H1 (cell line): ENCODE data around the gene PCDH9. TPM values are rescaled to one million over a fixed set of nuclear protein-coding genes. Genes with fewer than 3 reads are reported as not detected.

Source experiments
- CTCF ChIA-PET: fragments of 300-600 bp; sonication (Branson Sonifier 250); formaldehyde crosslinking; loops from one replicate; lab custom pipeline; 2021; ENCODE audit not compliant: partially characterized antibody; lab: Charles Lee
- POLR2A ChIA-PET: fragments of 300-600 bp; sonication (Branson Sonifier 250); formaldehyde crosslinking; loops from one replicate; lab custom pipeline; 2021; ENCODE audit warnings: inconsistent platforms; ENCODE audit not compliant: partially characterized antibody; lab: Charles Lee
- DNase-seq, 2 experiments: peaks; one replicate each; pipeline versions ENCODE4 v3.0.0 to v3.0.0-alpha.2; 2010 to 2022; ENCODE audit warnings: low spot score in 2 of 2, low read depth in 1 of 2, mixed read lengths in 1 of 2
- FAIRE-seq: peaks from 2 replicates; lab custom pipeline; 2011; peaks lifted over from hg19 to GRCh38; lab: Jason Lieb, UNC
- H2AFZ ChIP-seq: 2 replicates; pipeline ENCODE4 v1.8.1; 2012; ENCODE audit warnings: low read length, inconsistent platforms
- H2AK5ac ChIP-seq: 2 replicates; pipeline ENCODE4 v1.6.1; 2013; ENCODE audit warnings: low read depth, low read length
- H2BK120ac ChIP-seq: replicated peaks from 2 replicates; pipeline ENCODE3; 2013; ENCODE audit warnings: low read depth, low read length, inconsistent platforms
- H2BK12ac ChIP-seq: 2 replicates; pipeline ENCODE4 v1.6.1; 2013; ENCODE audit warnings: low read depth, low read length
- H2BK15ac ChIP-seq: 2 replicates; pipeline ENCODE4 v1.6.1; 2013; ENCODE audit warnings: low read length
- H2BK20ac ChIP-seq: 2 replicates; pipeline ENCODE4 v1.6.1; 2013; ENCODE audit warnings: low read length
- H2BK5ac ChIP-seq: 2 replicates; pipeline ENCODE4 v1.6.1; 2013; ENCODE audit warnings: low read depth, low read length
- H3K14ac ChIP-seq: 2 replicates; pipeline ENCODE4 v1.6.1; 2013; ENCODE audit warnings: inconsistent platforms; ENCODE audit not compliant: insufficient read length
- H3K18ac ChIP-seq: 2 replicates; pipeline ENCODE4 v1.6.1; 2013; ENCODE audit warnings: low read length; ENCODE audit errors: extremely low read depth
- H3K23ac ChIP-seq: 2 replicates; pipeline ENCODE4 v1.6.1; 2013; ENCODE audit warnings: inconsistent platforms; ENCODE audit not compliant: insufficient read length
- H3K23me2 ChIP-seq: 2 replicates; pipeline ENCODE4 v1.6.1; 2013; ENCODE audit warnings: low read depth, low read length
- H3K27ac ChIP-seq: 2 replicates; pipeline ENCODE4 v1.6.1; 2011; ENCODE audit warnings: low read depth, low read length, inconsistent platforms
- H3K27me3 ChIP-seq, 4 experiments: replicated peaks in 1 of 4; 1 replicate in 1 of 4; 2 replicates in 3 of 4; pipeline versions ENCODE4 v1.6.1 to v1.8.1; 2011 to 2013; ENCODE audit warnings: low read length in 3 of 4, mild to moderate bottlenecking in 3 of 4, inconsistent platforms in 2 of 4, mixed read lengths in 2 of 4, moderate library complexity in 1 of 4; ENCODE audit not compliant: control insufficient read depth in 3 of 4, insufficient read depth in 3 of 4; ENCODE audit errors: extremely low read depth in 1 of 4
- H3K36me3 ChIP-seq, 4 experiments: 2 replicates each; pipeline versions ENCODE4 v1.6.1 to v1.8.1; 2011 to 2013; ENCODE audit warnings: mild to moderate bottlenecking in 4 of 4, low read length in 3 of 4, moderate library complexity in 2 of 4, control low read depth in 1 of 4, inconsistent platforms in 1 of 4; ENCODE audit not compliant: insufficient read depth in 4 of 4, control insufficient read depth in 2 of 4
- H3K4ac ChIP-seq: replicated peaks from 2 replicates; pipeline ENCODE3; 2013; ENCODE audit warnings: low read length, low read depth, mixed read lengths, inconsistent platforms; ENCODE audit not compliant: insufficient read length
- H3K4me1 ChIP-seq, 4 experiments: replicated peaks in 1 of 4; 1 replicate in 1 of 4; 2 replicates in 3 of 4; pipeline versions ENCODE4 v1.6.1 to v1.8.1; 2011 to 2013; ENCODE audit warnings: low read length in 3 of 4, inconsistent platforms in 2 of 4, mixed read lengths in 1 of 4; ENCODE audit not compliant: insufficient read depth in 4 of 4, control insufficient read depth in 3 of 4
- H3K4me2 ChIP-seq, 2 experiments: 2 replicates each; pipeline versions ENCODE4 v1.6.1 to v1.8.1; 2011 to 2013; ENCODE audit warnings: low read depth in 2 of 2, low read length in 2 of 2, control low read depth in 1 of 2, inconsistent platforms in 1 of 2, mild to moderate bottlenecking in 1 of 2; ENCODE audit not compliant: insufficient read depth in 1 of 2
- H3K4me3 ChIP-seq, 4 experiments: fragments of 200-600, 300-600 bp in 1 of 4; sonication (generic), shearing (Covaris generic), sonication (Bioruptor Twin) in 1 of 4; 2 replicates each; pipeline versions ENCODE4 v1.5.1 to v1.8.1; 2011 to 2016; ENCODE audit warnings: low read length in 4 of 4, low read depth in 3 of 4, control low read depth in 2 of 4, inconsistent platforms in 2 of 4, mild to moderate bottlenecking in 2 of 4, mixed read lengths in 1 of 4, moderate library complexity in 1 of 4; ENCODE audit not compliant: insufficient read depth in 2 of 4; ENCODE audit errors: extremely low read depth in 1 of 4
- H3K56ac ChIP-seq: replicated peaks from 2 replicates; pipeline ENCODE3; 2013; ENCODE audit warnings: low read depth, mild to moderate bottlenecking, mixed read lengths, low read length, inconsistent platforms; ENCODE audit not compliant: insufficient read length
- H3K79me1 ChIP-seq: 2 replicates; pipeline ENCODE4 v1.6.1; 2013; ENCODE audit warnings: low read depth, low read length, control low read depth
- H3K79me2 ChIP-seq, 2 experiments: 2 replicates each; pipeline versions ENCODE4 v1.6.1 to v1.8.1; 2012 to 2013; ENCODE audit warnings: low read length in 2 of 2, mild to moderate bottlenecking in 2 of 2, inconsistent platforms in 1 of 2; ENCODE audit not compliant: insufficient read depth in 2 of 2, control insufficient read depth in 1 of 2
- H3K9ac ChIP-seq, 4 experiments: replicated peaks in 1 of 4; 1 replicate in 1 of 4; 2 replicates in 3 of 4; pipeline versions ENCODE4 v1.6.1 to v1.8.1; 2011 to 2013; ENCODE audit warnings: low read depth in 3 of 4, low read length in 3 of 4, control low read depth in 2 of 4, mild to moderate bottlenecking in 2 of 4, moderate library complexity in 2 of 4, inconsistent platforms in 1 of 4; ENCODE audit errors: extremely low read depth in 1 of 4
- H3K9me3 ChIP-seq, 2 experiments: 2 replicates each; pipeline versions ENCODE4 v1.6.1 to v1.8.1; 2012 to 2013; ENCODE audit warnings: mild to moderate bottlenecking in 2 of 2, moderate library complexity in 2 of 2, control low read depth in 1 of 2, inconsistent platforms in 1 of 2, low read depth in 1 of 2, low read length in 1 of 2, mixed read lengths in 1 of 2; ENCODE audit not compliant: insufficient read depth in 2 of 2
- H4K20me1 ChIP-seq, 2 experiments: replicated peaks in 1 of 2; 2 replicates each; pipeline versions ENCODE3 to v1.8.1; 2011 to 2013; ENCODE audit warnings: inconsistent platforms in 2 of 2, low read length in 2 of 2, mild to moderate bottlenecking in 1 of 2; ENCODE audit not compliant: insufficient read depth in 2 of 2, control insufficient read depth in 1 of 2
- H4K5ac ChIP-seq: 2 replicates; pipeline ENCODE4 v1.6.1; 2013; ENCODE audit warnings: low read length, low read depth, mixed read lengths, inconsistent platforms; ENCODE audit not compliant: insufficient read length
- H4K8ac ChIP-seq: 2 replicates; pipeline ENCODE4 v1.8.0; 2013; ENCODE audit warnings: mild to moderate bottlenecking, moderate library complexity, low read length, inconsistent platforms; ENCODE audit not compliant: insufficient read depth; ENCODE audit errors: extremely low read depth
- H4K91ac ChIP-seq: replicated peaks from 2 replicates; pipeline ENCODE3; 2013; ENCODE audit warnings: low read length, mixed read lengths, inconsistent platforms; ENCODE audit not compliant: insufficient read length
- EGR1 ChIP-seq: IDR thresholded peaks from 2 replicates; pipeline ENCODE4 v1.6.1; 2011; ENCODE audit warnings: low read depth, low read length, borderline replicate concordance
- KDM1A ChIP-seq: fragments of 200-600, 300-600 bp; sonication (generic); IDR thresholded peaks from 2 replicates; pipeline ENCODE4 v1.7.1; 2016; ENCODE audit warnings: mild to moderate bottlenecking, low read length, borderline replicate concordance
- MAFK ChIP-seq: IDR thresholded peaks from 2 replicates; pipeline ENCODE4 v1.6.1; 2012; ENCODE audit warnings: low read depth, mild to moderate bottlenecking, improper control_type of control experiment, low read length
- YY1 ChIP-seq: IDR thresholded peaks from 2 replicates; pipeline ENCODE4 v1.6.1; 2011; ENCODE audit warnings: low read depth, mild to moderate bottlenecking, low read length
- WGBS, 2 experiments: shearing (Covaris generic) in 1 of 2; methylation state at CpG; one replicate each; pipeline versions ENCODE4 v1.1.6 to v1.1.7; 2013 to 2015; ENCODE audit warnings: low lambda C conversion rate in 2 of 2, mixed read lengths in 2 of 2, inconsistent platforms in 1 of 2, low coverage in 1 of 2, missing lambda C conversion rate in 1 of 2; ENCODE audit not compliant: insufficient replicate concordance in 2 of 2, insufficient coverage in 1 of 2, insufficient read length in 1 of 2; ENCODE audit errors: extremely low coverage in 1 of 2, missing lambda C conversion rate in 1 of 2; 5-methylcytosine and 5-hydroxymethylcytosine counted together
- polyA plus RNA-seq, 7 experiments: library from polyadenylated mRNA; depleted of rRNA in 3 of 7; stranded (reverse) in 5 of 7; unstranded in 2 of 7; fragments of >200 nt in 5 of 7; fragments of 200-250 nt in 2 of 7; gene quantifications; 1 replicate in 5 of 7; 2 replicates in 1 of 7; 4 replicates in 1 of 7; pipeline versions ENCODE4 v1.2.1 to v1.2.3, GENCODE V29; 2011 to 2013; ENCODE audit warnings: missing spikeins in 2 of 7, mixed read lengths in 2 of 7
- total RNA-seq: library from RNA; stranded (reverse); fragmentation: NEBNext Ultra II Directional; extraction: Animal tissue kit (Norgen Biotek cat#: 25700); gene quantifications from 2 replicates; pipeline ENCODE4 v1.2.1, GENCODE V29; 2021

The PCDH9 gene
- total and polyA plus RNA-seq, 2 of the 8 experiments (the other 6 are each of a cell fraction or from before 2014, with no cell fraction given), result 0.12 to 0.60 TPM

- no peaks in the 10 kb centered on the region for H3K23me2 ChIP-seq
- WGBS, 2 experiments, result 96% methylated on average over 10 of the region's 10 CpGs; no CpG with 5 or more reads in 1 of the 2 experiments
- no peak overlapping the region for H3K4ac ChIP-seq
- no peak overlapping the region for H4K5ac ChIP-seq
- CTCF ChIA-PET, result interaction anchor here (0.5 to 1.7 kb wide), 4 partner anchors 11 to 1053 kb away, joined by 3 to 4 read pairs (median 4); no protein-coding TSS in a partner anchor
- no peak overlapping the region for H3K23ac ChIP-seq
- no peaks in the 10 kb centered on the region for H3K36me3 ChIP-seq
- H3K79me2 ChIP-seq, result no peaks in the 10 kb centered on the region
- FAIRE-seq (no peak), DNase-seq (no peak)
- H2BK20ac ChIP-seq, result no peak overlapping the region
- no peak overlapping the region for H2AK5ac ChIP-seq
- H3K4me2 ChIP-seq, result no peak overlapping the region
- H2BK5ac ChIP-seq, result no peak overlapping the region
- no peak overlapping the region for H2BK12ac ChIP-seq
- H2AFZ ChIP-seq, result no peak overlapping the region
- no peak overlapping the region for H4K91ac ChIP-seq
- POLR2A ChIA-PET, result no interaction called here
- no peak overlapping the region for H3K56ac ChIP-seq
- H3K18ac ChIP-seq, result no peak overlapping the region
- no peak overlapping the region for H3K9ac ChIP-seq
- no peaks in the 10 kb centered on the region for H3K9me3 ChIP-seq
- no peak overlapping the region for H2BK120ac ChIP-seq
- H3K27ac ChIP-seq, result no peak overlapping the region
- H3K4me1 ChIP-seq, result peaks cover 0 to 3% (median 3%) of the 10 kb centered on the region in 4 experiments; a peak in 4 of 7 replicates
- no peak overlapping the region for H4K8ac ChIP-seq
- H3K27me3 ChIP-seq, result no peaks in the 10 kb centered on the region
- no peak overlapping the region for H3K4me3 ChIP-seq
- no peak overlapping the region for H2BK15ac ChIP-seq
- no peak overlapping the region for H3K14ac ChIP-seq
- H4K20me1 ChIP-seq, result no peaks in the 10 kb centered on the region
- no peaks in the 10 kb centered on the region for H3K79me1 ChIP-seq
- TF ChIP-seq KDM1A, result no peak
- no peak for TF ChIP-seq YY1
- no peak for TF ChIP-seq EGR1
- no peak for TF ChIP-seq MAFK
Observed at GRCh38 chr13:66312312-66313087, 917.6 kb downstream of the PCDH9 start.
